Immature natural killer cell (primary cell): ENCODE data around the gene DBET. TPM values are rescaled to one million over a fixed set of nuclear protein-coding genes. Genes with fewer than 3 reads are reported as not detected.
"Not testable (repeated sequence)": the region's sequence is repeated elsewhere in the genome, so short reads cannot be mapped to it uniquely, and the experiment has no call there.

Experiments used
- DNase-seq, 3 donors: peaks; one replicate each; pipeline ENCODE4 v3.0.0; 2022; ENCODE audit warnings: mixed read lengths in 1 of 3
- H3K27ac Mint-ChIP-seq, 6 donors: one replicate each; pipeline ENCODE4 v1.8.0; 2020; ENCODE audit warnings: mixed read lengths in 6 of 6, mild to moderate bottlenecking in 5 of 6, inconsistent platforms in 4 of 6, moderate library complexity in 3 of 6
- H3K27me3 Mint-ChIP-seq, 3 donors: one replicate each; pipeline ENCODE4 v1.8.0; 2020 to 2021; ENCODE audit warnings: low read depth in 3 of 3, mild to moderate bottlenecking in 3 of 3, mixed read lengths in 3 of 3, moderate library complexity in 3 of 3, inconsistent platforms in 1 of 3
- H3K36me3 Mint-ChIP-seq, 3 donors: one replicate each; pipeline ENCODE4 v1.8.0; 2020; ENCODE audit warnings: mixed read lengths in 3 of 3, inconsistent platforms in 2 of 3, mild to moderate bottlenecking in 2 of 3
- H3K4me1 Mint-ChIP-seq, 2 donors: one replicate each; pipeline ENCODE4 v1.8.0; 2020; ENCODE audit warnings: inconsistent platforms in 2 of 2, mild to moderate bottlenecking in 2 of 2, mixed read lengths in 2 of 2, moderate library complexity in 1 of 2
- H3K4me3 Mint-ChIP-seq, 5 donors: one replicate each; pipeline ENCODE4 v1.8.0; 2020; ENCODE audit warnings: mild to moderate bottlenecking in 5 of 5, mixed read lengths in 5 of 5, inconsistent platforms in 3 of 5, moderate library complexity in 3 of 5
- H3K9me3 Mint-ChIP-seq, 6 donors: one replicate each; pipeline ENCODE4 v1.8.0; 2020; ENCODE audit warnings: mild to moderate bottlenecking in 6 of 6, mixed read lengths in 6 of 6, inconsistent platforms in 4 of 6, moderate library complexity in 3 of 6
- polyA plus RNA-seq, 3 donors: library from polyadenylated mRNA; unstranded; fragments of 300-500 nt; fragmentation: Illumina TruSeq; gene quantifications; one replicate each; pipeline ENCODE4 v1.2.3, GENCODE V29; 2021

The DBET gene
- polyA plus RNA-seq, 3 donors from 2014 or later: not detected

- not testable (repeated sequence) for DNase-seq, H3K36me3 Mint-ChIP-seq, H3K9me3 Mint-ChIP-seq
- peaks cover 6 to 19% (median 16%) of the 10 kb centered on the region in 3 donors for H3K27me3 Mint-ChIP-seq
- H3K27ac Mint-ChIP-seq: peak overlapping the region in 1 of 6 donors; percentile 22
- H3K4me3 Mint-ChIP-seq: peak overlapping the region; percentile 62 to 88 (median 80)
- H3K4me1 Mint-ChIP-seq: peaks cover 12 to 22% of the 10 kb centered on the region in 2 donors
These were observed 41.6 kb upstream of the DBET start for GRCh38 chr4:190022614-190023281.

GRCh38 chr4:190027156-190027555 is 37.1 kb upstream of the DBET start, which contains the start of gene FRG2:
Gene FRG2 (minus strand): TSS chr4:190027256. CDS start chr4:190027204, 52 bp downstream.
- H3K27ac Mint-ChIP-seq, H3K27me3 Mint-ChIP-seq, DNase-seq, H3K4me3 Mint-ChIP-seq, H3K36me3 Mint-ChIP-seq, H3K4me1 Mint-ChIP-seq, H3K9me3 Mint-ChIP-seq: not testable (repeated sequence)

- H3K36me3 Mint-ChIP-seq, H3K4me1 Mint-ChIP-seq, H3K4me3 Mint-ChIP-seq, H3K9me3 Mint-ChIP-seq, H3K27me3 Mint-ChIP-seq, DNase-seq, H3K27ac Mint-ChIP-seq: not testable (repeated sequence)
These were observed 33.0 kb upstream of the DBET start for GRCh38 chr4:190031264-190031663.

GRCh38 chr4:190037704-190038388 is 26.5 kb upstream of the DBET start:
- not testable (repeated sequence) for H3K4me1 Mint-ChIP-seq, DNase-seq, H3K36me3 Mint-ChIP-seq, H3K9me3 Mint-ChIP-seq, H3K27ac Mint-ChIP-seq, H3K27me3 Mint-ChIP-seq
- peak overlapping the region in 4 of 5 donors; percentile 17 to 70 (median 46) for H3K4me3 Mint-ChIP-seq

GRCh38 chr4:190040873-190041272 is 23.4 kb upstream of the DBET start:
- not testable (repeated sequence) for H3K36me3 Mint-ChIP-seq, H3K9me3 Mint-ChIP-seq, H3K27me3 Mint-ChIP-seq, H3K4me1 Mint-ChIP-seq, H3K4me3 Mint-ChIP-seq, DNase-seq, H3K27ac Mint-ChIP-seq

GRCh38 chr4:190047627-190048026 is 16.7 kb upstream of the DBET start:
- not testable (repeated sequence) for H3K27me3 Mint-ChIP-seq, H3K4me3 Mint-ChIP-seq, DNase-seq, H3K4me1 Mint-ChIP-seq, H3K27ac Mint-ChIP-seq, H3K36me3 Mint-ChIP-seq, H3K9me3 Mint-ChIP-seq

GRCh38 chr4:190049378-190050239 is 14.7 kb upstream of the DBET start:
- H3K36me3 Mint-ChIP-seq, H3K4me1 Mint-ChIP-seq, H3K27ac Mint-ChIP-seq, H3K27me3 Mint-ChIP-seq, DNase-seq, H3K4me3 Mint-ChIP-seq, H3K9me3 Mint-ChIP-seq: not testable (repeated sequence)

GRCh38 chr4:190058997-190059396 is 5.3 kb upstream of the DBET start:
- not testable (repeated sequence) for H3K4me1 Mint-ChIP-seq, H3K27ac Mint-ChIP-seq, H3K9me3 Mint-ChIP-seq, DNase-seq, H3K36me3 Mint-ChIP-seq, H3K4me3 Mint-ChIP-seq, H3K27me3 Mint-ChIP-seq

- not testable (repeated sequence) for H3K9me3 Mint-ChIP-seq, H3K4me3 Mint-ChIP-seq, H3K27ac Mint-ChIP-seq, H3K27me3 Mint-ChIP-seq, DNase-seq, H3K36me3 Mint-ChIP-seq, H3K4me1 Mint-ChIP-seq
These were observed 503 bp downstream of the DBET start for GRCh38 chr4:190064805-190065204.

GRCh38 chr4:190068351-190068750 is 4.0 kb downstream of the DBET start:
- H3K27me3 Mint-ChIP-seq, DNase-seq, H3K27ac Mint-ChIP-seq, H3K9me3 Mint-ChIP-seq, H3K4me3 Mint-ChIP-seq, H3K36me3 Mint-ChIP-seq, H3K4me1 Mint-ChIP-seq: not testable (repeated sequence)

- H3K4me1 Mint-ChIP-seq, H3K27me3 Mint-ChIP-seq, H3K36me3 Mint-ChIP-seq, H3K27ac Mint-ChIP-seq, DNase-seq, H3K9me3 Mint-ChIP-seq, H3K4me3 Mint-ChIP-seq: not testable (repeated sequence)
These were observed 28.8 kb downstream of the DBET start for GRCh38 chr4:190093052-190093451.

- not testable (repeated sequence) for DNase-seq, H3K36me3 Mint-ChIP-seq, H3K27ac Mint-ChIP-seq, H3K27me3 Mint-ChIP-seq, H3K9me3 Mint-ChIP-seq, H3K4me1 Mint-ChIP-seq, H3K4me3 Mint-ChIP-seq
These were observed 29.7 kb downstream of the DBET start for GRCh38 chr4:190094031-190094430.

- H3K9me3 Mint-ChIP-seq, H3K27me3 Mint-ChIP-seq, DNase-seq, H3K27ac Mint-ChIP-seq, H3K4me3 Mint-ChIP-seq, H3K36me3 Mint-ChIP-seq, H3K4me1 Mint-ChIP-seq: not testable (repeated sequence)
These were observed 31.0 kb downstream of the DBET start for GRCh38 chr4:190095335-190095734.

GRCh38 chr4:190099605-190100004 is 35.3 kb downstream of the DBET start:
- H3K4me3 Mint-ChIP-seq, DNase-seq, H3K27ac Mint-ChIP-seq, H3K27me3 Mint-ChIP-seq, H3K4me1 Mint-ChIP-seq, H3K36me3 Mint-ChIP-seq, H3K9me3 Mint-ChIP-seq: not testable (repeated sequence)
